GM12874 (cell line): ENCODE results near the gene OR5K1.

Experiments used
- TF ChIP-seq, protein P1 (sequence below): IDR thresholded peaks from 2 replicates; pipeline ENCODE4 v1.5.1; 2011; ENCODE audit warnings: low read depth, mild to moderate bottlenecking, control low read depth, low read length, moderate library complexity; ENCODE audit not compliant: insufficient read depth

Gene OR5K1

DNA sequence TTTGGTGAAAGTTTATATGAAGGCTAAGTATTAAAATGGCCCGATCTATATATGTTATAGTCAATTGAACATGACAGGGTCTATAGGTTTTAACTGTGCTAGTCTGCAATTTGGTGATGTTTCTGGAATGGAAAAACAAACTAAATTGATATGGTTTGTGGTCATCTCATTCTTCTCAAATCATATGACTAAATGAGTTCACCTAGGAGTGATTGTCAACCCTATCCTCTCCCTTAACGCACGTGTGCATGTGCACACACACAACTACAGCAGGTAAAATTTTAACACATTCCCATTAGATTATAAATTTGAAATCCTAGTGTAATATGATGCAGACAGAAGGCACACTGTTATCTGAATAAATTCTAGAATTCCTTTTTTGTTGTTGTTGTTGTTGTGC is 50.7 kb downstream of the OR5K1 start:
- TF ChIP-seq, protein P1, sequence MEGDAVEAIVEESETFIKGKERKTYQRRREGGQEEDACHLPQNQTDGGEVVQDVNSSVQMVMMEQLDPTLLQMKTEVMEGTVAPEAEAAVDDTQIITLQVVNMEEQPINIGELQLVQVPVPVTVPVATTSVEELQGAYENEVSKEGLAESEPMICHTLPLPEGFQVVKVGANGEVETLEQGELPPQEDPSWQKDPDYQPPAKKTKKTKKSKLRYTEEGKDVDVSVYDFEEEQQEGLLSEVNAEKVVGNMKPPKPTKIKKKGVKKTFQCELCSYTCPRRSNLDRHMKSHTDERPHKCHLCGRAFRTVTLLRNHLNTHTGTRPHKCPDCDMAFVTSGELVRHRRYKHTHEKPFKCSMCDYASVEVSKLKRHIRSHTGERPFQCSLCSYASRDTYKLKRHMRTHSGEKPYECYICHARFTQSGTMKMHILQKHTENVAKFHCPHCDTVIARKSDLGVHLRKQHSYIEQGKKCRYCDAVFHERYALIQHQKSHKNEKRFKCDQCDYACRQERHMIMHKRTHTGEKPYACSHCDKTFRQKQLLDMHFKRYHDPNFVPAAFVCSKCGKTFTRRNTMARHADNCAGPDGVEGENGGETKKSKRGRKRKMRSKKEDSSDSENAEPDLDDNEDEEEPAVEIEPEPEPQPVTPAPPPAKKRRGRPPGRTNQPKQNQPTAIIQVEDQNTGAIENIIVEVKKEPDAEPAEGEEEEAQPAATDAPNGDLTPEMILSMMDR, result no peak

DNA sequence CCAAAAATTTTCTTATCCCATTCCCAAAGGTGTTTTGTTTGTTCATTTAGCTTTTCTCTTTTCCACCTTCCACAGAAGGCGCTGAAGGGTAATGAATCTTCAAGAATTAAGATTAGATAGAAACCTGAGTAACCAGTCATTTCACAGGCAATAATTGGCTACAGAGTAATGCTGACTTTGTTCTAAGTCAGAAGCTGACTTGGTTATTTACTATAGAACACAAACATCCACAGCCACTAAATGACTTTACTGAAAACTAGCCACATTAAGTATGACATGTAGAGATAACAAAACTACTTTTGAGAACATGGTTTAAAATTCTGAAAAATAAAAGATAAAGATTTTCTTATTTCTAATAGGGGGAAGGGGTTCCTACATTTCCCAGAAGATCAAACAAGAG is 51.9 kb downstream of the OR5K1 start:
- TF ChIP-seq, protein P1, result no peak

DNA sequence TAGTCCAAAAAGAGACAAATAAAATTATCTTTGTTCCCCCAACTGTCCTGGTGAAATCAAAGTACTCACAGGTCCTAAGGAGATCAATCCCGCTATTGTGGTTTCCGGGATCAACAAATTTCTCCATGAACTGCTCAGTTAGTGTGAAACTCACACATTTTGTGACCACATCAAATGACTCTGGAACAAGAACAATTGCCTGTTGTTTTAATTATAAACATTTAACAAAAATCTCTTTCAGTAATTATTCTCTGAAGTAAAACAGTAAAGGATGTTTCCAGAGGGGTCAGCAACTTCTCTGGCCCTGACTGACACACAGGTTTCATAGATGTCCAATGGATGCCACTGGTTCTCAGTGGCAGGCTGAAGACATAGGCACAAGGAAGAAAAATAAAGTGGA is 55.8 kb downstream of the OR5K1 start:
- TF ChIP-seq, protein P1, result no peak

DNA sequence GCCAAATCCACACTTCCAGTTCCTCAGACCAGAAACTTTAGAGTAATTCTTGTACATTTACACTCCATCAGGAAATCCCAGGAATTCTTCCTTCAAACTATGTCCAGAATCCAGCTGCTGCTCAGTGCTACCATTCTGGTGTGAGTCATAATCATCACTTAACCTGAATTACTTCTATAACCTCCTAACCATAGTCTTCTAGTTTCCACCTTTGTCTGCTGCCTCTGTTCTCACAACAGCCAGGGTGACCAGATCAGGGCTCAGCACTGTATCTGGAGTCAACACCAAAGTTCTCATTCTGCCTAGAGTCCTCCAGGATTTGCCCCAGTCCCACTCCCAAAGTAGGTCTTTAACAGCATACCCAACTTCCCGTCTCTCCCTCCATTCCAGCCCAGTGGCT is 56.4 kb downstream of the OR5K1 start:
- TF ChIP-seq, protein P1, result no peak

DNA sequence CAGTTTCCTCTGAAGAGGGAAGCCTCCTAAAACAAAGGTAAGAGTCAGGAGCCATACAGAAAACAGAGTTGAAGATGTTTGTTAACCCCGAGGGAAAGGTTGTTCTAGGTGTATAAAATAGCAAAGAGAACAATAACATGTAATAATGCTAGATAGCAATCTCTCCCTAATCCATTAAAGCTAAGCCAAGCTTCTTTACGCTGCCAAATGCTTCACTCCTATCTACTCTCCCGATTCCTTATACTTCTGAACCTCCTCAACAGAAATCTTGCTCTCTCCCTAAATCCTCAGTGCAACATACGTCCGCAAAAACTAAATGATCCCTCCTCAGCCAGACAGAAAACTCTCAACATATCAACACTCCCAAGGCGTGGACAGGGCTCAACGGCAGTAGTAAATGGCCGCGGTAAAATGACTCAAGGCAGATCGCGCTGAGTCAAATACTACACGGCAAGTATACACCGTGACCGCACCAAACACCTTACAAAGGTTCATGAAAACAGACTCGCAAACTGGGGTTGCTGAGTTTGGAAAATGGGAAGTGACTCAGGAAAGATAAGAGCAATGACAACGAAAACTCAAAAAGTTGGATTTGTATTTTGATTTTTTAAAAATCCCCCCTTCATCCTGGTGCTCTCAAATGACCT is 59.0 kb downstream of the OR5K1 start:
- TF ChIP-seq, protein P1, result no peak
